GM21367 (cell line): Measurements from ENCODE around the gene LRRC1.

Experiments
- ATAC-seq: cut with Tn5 transposase; IDR thresholded peaks from one replicate; pipeline ENCODE4 v1.9.1; 2021; ENCODE audit not compliant: unreplicated experiment

The LRRC1 gene

DNA sequence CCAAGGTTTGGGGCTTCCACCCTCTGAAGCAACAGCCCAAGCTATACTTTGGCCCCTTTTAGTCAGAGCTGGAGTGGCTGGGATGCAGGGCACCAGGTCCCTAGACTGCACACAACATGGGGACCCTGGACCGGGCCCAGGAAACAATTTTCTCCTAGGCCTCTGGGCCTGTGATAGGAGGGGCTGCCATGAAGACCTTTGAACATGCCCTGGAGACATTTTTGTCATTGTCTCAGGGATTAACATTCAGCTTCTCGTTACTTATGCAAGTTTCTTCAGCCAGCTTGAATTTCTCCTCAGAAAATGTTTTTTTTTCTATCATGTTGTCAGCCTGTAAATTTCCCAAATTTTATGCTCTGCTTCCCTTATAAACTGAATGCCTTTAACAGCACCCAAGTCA is 82.3 kb downstream of the LRRC1 start:
- ATAC-seq: no peak

DNA sequence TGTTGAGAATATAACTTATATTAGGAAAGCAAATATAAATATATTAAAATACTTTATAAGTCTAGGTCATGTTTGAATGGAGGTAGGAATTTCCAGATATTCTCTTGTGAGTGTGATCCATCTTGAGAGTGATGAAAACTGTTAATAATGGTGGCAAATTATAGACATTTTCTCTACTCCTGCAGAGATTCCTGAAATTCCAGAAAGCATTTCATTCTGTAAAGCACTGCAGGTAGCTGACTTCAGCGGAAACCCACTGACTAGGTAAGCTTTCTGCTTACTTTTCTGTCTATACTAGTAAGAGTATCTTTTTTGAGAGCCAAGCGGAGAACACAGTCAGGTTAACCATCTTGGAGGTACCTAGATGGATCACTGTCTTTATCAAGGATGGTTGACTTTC is 84.0 kb downstream of the LRRC1 start:
- ATAC-seq: no peak

DNA sequence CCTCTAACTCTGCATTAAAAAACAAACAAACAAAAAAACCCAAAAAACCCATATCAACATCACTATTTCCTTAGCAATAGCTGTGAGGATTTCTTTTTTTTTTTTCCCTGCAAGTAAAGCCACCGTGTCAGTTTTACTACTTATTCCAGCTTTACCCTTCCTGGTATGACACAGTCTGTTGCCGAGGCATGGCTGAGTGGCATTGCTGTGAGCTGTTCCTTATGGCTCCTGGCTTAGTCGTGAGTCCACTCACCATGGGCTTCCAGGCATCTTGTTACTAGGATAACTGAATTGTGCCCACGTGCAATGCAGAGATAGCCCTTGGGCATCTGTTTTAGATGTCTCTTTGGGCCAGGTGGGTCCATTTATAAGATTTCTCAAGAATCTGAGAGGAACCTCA is 84.8 kb downstream of the LRRC1 start:
- no peak for ATAC-seq

DNA sequence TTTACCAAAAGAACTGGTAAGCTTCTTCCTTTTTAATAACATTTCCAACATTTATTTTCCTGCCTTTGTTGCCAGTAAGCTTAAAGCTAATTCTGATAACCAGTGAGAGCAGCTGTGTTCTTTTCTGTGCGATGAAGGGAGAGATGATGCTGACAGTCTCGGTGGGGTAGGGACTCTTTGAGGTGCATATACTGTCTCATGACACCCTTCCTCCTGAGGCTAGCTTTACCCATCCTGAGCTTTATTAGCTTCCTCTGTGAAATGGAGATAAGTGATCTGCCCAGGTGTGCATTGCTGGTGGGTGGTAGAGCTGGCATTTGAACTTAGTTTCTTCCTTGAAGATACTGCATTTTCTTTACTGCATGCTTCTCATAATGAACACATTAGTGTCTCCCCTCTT is 92.5 kb downstream of the LRRC1 start:
- no peak for ATAC-seq

DNA sequence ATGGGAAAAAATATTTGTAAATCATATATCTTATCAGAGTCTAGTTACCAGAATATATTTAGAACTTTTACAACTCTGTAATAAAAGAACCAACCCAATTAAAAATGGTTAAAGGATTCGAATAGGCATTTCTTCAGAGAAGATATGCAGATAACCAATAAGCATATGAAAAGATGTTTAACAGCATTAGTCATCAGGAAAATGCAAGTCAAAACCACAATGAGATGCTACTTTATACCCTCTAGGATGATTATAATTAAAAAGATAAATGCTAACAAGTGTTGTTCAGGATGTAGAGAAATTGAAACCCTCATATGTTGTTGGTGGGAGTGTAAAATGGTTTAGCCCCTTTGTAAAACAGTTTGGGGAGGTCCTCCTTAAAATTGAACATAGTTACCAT is 94.1 kb downstream of the LRRC1 start:
- no peak for ATAC-seq

DNA sequence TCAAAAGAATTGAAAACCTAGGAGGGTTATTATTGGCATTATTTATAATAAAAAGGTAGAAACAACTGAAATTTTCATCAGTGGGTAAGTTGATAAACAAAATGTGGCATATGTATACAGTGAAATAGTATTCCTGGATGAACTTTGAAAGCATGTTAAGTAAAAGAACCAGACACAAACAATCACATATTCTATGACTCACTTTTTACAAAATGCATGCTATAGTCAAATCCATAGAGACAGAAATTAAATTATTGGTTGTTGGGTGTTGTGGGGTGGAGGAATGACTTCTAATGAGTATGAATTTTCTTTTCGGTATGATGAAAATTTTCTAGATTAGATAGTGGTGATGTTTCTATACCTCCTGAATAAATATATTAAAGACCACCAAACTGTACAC is 94.6 kb downstream of the LRRC1 start:
- no peak for ATAC-seq

DNA sequence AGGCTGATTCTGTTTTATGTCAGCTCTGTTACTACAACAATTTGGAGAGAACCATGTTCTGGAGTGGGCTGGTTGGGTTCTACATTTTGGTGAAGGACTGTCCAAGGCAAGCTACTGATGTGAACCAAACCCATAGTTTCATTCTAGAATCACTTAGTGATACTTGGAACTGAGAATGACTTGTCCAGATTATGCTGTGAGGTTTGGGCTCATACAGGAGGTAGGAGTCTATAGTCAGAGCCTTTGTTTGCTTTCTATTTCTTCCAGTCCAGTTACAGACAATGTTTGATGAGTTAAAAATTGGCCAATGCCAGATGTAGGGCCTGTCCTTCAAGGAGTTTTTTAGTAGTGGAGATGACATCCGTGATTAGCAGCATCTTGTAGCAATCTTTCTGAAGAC is 97.9 kb downstream of the LRRC1 start:
- no peak for ATAC-seq

DNA sequence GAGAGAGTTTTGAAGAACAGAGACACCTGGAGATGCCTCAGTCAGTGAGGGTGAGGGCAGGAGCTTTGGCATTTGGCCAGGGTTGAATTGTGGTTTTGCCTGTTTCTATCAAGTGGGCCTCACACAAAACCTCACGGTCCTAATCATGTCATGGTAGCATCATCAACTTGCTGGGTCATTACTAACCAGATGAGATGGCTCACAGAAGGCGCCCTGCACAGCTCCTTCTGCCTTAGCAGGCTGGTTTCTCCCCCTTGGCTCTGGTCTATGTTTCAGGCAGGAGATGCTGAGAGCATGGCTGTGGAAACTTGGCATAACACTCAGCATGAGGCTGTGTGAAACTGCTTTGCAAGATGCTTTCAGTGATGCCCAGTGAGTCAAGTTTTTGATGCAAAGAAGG is 99.3 kb downstream of the LRRC1 start:
- ATAC-seq: no peak

DNA sequence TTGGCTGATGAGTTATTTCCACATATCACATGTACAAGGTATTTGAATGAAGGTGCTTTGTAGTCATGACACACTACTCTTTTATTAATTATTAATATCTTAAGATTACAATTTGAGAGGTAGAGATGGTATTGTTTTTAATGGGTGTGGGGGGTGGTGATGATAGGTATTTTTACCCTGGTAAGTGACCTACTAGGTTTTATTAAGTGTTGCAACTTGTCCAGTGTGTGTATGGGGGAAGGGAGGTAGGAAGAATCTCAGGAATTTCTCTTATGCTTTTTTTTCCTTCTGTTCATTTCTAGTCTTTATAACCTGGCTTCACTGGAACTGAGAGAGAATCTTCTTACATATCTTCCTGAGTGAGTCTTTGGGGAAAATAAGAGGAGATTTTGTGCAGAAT is 101.4 kb downstream of the LRRC1 start:
- no peak for ATAC-seq

DNA sequence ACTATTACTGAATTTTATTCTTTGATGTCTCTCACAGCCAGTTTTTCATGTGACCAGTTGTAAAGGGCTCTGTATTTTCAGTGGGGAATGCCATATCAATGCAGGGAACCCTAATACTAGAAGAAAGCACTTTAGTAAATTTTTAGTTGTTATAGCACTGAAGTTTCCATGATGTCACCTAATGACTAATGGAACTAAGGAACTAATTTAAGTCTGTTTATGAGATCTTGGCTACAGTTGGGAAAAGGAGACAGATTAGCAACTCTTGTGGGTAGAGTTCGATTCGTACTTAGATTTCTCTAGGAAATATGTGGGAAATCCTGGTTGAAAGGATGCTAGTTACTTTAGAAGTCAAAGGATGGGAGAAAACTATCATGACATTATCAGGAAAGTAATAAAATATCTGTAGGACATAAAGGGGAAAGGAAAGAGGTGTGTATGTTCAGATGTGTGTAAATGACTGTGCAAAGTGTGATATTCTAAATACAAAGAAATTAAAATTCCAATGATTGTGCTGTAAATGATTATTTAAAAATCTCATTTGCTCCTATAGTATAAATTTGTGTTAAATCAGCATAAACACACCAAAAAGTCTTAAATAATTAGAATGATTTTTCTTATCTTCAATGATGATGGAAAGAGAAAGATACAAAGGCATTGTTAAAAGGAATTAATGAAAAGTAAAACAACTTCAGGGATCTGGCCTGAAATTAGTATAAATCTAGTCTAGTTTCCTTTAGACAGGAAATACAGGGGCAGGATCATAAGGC is 103.4 kb downstream of the LRRC1 start:
- no peak for ATAC-seq

DNA sequence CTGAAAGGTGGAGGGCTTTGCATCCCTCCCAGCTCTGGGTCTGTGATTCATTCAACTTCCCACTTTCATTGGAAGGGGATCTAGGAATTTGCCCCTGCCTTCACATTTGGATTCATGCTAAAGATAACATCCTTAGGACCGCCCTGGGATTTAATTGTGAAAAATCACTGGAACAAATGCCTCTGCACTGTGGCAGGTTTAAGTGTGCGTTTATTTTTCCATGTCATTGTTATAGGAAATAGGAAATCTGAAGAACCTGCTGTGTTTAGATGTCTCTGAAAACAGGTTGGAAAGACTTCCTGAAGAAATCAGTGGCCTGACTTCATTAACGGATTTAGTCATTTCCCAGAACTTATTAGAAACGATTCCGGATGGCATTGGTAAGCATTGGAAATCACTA is 104.7 kb downstream of the LRRC1 start:
- no peak for ATAC-seq

DNA sequence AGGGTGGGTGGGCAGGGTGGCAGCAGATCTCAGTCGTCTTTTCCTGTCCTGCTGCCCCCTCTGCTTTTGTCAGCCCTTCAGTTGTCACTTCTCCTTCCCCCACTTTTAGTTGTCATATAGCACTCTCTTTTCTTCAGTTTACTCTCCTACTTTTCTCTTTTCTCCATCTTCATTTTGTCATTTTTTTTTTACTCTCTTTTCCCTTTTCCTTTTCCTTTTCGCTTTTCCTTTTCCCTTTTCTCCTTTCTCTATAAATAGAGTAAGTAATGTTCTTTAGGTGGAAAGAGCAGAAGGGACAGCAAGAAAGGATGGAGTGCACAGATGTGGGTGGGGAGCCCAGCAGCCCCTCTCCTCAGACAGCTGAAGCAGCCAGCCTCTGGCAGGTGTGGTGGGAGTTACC is 108.6 kb downstream of the LRRC1 start:
- no peak for ATAC-seq

DNA sequence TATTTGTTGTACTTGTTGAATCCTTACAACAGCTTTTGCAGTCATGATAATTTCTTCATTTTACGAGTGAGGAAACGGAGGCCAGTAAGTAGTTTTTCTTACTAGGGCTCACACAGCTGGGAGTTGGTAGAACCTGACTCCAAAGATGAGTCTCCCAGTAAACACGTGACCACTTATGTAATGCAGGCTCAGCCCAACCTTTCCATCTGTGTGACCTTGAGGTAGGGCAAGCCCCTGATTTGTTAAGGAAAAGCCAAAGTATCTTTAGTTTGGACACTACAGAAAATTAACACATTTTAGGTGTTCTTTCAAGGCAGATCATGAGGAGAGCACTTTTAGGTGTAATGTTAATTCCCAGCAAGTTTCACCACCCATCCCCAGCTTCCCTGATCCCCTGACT is 111.3 kb downstream of the LRRC1 start:
- ATAC-seq: no peak

DNA sequence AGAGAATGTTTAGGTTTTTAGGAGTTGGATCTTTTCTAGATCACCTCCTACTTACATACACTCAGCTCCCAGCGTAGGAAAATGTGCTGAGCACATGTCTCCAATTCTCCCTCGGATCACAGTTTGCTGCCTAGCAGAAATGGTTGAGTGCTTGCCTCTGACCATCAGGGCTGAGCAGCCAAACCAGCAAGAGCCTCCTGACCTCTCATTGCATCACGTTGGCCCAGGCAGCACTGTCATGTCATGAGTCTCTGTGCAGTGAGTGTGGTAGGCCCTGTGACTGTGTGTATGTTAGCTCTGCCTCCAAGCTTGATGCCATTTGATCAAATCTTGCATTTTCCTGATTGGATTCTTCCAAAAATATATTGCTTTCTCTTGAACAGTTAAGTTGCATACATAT is 112.0 kb downstream of the LRRC1 start:
- no peak for ATAC-seq

DNA sequence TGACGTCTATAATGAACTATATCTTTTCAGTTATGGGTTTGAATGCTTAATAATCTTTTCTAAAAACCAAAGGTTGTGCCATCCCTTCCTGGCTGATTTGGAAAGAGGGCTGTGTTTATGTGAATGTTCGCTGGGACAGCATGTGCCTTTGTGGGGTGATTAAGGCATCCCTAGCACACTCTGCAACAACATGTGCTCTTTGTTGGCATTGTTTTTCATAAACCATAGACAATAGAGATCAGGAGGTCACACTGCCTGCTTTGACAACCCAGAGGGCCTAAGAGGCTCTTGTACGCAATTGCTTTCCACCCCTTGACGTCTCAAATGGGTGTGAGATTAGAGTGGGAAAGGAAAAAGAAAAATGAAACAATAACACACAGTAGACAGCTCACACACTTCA is 116.0 kb downstream of the LRRC1 start:
- no peak for ATAC-seq

DNA sequence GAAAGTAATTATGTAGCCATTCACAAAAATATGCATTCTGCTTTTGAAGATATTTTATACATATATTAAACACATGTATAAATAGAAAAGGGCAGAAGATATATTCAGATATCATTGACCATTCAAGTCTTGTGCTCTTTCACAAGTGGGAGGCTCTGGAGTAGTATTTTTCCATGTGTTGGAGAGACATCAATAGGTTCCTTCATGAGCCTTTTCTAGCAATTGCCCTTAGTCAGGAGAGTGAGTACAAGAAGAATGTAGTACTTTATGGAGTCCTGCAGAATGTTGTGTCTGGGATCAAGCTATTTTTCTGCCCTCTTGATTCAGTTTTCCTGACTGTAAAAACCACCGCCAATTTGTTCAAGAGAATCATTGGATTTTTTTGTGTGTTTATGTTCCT is 117.9 kb downstream of the LRRC1 start:
- ATAC-seq: no peak

DNA sequence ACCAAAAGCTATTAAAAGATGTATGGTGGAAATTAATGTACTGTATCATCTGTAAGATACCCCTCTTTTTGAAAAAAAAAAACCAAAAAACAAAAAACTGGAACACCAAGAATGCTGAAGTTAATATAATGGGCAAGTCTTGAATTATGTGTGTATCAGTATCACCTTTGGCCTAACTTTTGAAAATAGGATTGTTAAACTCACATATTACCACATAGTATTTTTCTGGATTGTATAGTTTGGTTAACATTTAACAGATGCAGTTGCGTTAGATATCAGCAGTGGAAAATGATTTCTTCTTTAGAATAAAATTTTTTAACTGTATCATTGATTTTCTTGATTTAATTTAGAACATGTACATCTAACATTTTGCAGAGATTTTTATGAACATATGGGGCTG is 118.5 kb downstream of the LRRC1 start:
- no peak for ATAC-seq

DNA sequence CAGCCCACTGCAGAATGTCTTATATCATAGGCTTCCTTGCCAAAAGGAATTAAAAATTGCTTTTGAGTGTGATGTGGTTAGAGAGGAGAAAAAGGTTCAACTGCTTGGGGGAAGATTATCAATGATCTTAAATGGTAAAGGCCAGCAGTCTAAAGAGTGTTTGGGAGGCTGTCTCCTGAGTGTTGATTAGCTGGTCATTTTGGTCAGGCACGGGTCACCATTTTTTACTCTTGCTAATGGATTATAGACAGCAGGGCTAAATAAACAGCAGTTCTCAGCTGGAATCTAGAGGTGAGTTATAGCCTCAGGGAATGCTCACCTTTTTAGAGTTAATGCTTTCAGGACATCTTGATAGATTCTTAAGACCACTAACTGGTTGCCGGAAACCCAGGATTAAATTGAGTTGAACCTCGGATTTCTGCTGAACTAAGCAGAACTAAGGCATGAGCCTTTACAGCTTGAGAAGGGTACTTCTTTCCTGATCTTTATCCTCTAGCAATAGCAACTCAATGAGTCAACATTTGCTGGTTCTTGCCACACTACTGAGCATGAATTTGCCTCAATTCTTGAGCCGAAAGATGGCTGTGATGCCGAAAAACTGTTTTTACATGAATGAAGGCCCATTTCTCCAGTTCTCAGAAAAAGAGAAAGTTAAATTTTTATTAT is 120.4 kb downstream of the LRRC1 start:
- ATAC-seq: no peak

DNA sequence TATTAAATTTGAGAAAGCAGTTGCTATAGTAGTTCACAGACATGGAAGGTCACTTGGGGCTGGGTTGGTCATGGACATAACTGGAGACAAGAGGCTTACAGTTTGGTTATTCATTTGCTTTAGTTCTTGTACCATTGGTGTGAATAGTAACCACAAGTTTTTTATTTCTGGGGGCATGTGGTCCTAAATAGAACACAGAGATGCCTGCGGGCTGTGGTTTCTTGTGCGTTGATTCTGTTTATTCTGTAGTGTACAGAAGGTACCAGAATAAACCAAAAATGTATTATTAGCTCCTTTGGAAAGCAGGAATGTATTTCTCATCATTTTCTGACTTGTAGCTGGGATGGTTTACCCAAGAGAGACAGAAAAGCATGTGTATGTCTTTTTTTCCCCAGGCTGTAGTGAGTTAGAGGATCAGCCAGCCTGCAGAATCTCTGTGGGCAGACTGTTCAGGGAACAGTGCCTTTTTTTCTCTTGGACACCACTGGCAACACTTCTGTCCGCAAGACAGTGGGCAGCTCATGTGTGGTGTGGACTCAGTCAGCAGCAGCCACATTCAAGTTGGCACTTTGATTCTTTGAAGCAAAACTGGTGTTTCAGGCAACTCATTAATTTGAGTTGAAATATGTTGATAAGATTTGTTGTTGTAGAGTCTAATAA is 122.1 kb downstream of the LRRC1 start:
- no peak for ATAC-seq

DNA sequence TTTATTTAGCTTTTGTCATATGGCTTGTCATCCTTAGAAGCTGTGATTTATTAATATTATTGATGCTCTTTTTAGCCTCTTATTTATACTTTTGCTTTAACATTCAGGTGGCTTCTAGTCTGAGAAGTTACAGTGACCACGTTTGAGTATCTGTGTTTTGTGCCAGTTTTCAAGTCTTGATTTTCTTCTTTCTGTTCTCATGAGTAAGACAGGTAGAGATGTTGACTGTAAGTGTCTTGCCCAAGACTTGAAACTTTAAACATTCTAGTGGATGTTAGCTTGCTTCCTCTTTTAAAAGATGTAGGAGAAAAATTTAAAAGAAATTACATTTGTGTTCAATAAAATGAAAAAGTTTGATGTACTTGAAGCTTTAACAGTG is 122.6 kb downstream of the LRRC1 start:
- ATAC-seq: peak; percentile 51

DNA sequence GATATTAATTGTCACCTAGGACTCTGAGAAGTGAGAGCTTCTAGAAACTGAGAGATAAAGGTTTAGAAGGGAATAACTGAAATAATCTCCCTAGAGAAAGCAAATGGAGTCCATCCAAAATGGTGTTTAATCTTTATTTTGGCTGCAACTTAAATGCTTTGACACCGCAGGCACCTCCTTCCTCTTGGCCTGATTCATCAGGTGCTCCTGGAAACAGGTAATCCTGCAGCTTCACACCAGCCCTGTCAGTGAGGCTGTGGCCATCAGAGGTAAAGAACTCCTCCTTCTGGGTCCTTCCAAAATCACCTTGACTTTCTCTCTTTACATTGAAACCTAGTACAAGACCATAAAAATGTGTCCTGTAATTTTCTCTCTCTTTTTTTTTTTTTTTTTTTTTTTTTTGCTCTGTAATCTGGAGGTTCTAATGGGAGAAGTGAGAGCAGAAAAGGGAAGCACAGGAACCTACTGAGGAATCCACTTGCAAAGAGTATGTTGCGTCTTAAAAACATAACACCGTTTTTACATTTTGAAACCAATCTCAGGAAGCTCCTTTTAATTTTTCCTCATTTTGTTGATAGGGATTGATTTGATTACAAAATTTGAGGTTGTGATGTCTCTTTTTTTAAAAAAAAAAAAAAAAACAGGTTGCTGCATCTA is 124.2 kb downstream of the LRRC1 start:
- no peak for ATAC-seq

DNA sequence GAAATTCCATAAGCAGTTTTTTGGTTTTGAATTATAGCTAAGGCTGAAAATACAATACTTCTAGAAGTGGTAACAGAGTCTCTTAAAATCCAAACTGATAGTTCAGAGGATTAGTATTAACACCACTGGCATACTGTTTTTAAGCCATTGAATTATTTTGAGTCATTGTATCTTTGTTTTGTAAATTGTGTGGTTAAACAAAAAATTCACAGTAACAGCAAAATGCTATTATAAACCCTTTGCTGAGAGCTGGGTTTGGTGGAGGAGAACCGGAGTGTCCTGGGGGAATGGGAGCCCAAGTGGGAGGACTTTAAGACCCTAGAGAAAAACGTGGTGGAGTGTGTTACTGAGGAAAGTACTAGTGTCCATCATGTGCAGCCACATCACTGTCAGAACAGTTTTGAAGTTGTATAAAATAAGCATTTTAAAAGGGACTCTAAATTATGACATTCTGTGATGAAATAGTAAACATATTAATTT is 125.1 kb downstream of the LRRC1 start:
- no peak for ATAC-seq
